ENCODE results near the gene LTK. TPM values are rescaled to one million over a fixed set of nuclear protein-coding genes. Genes with fewer than 3 reads are reported as not detected.

Gene LTK
- total and polyA plus RNA-seq, 2 donors (not counting 1 experiment from before 2014, with no cell fraction given), result 4.4 to 9.7 TPM

- intact Hi-C loops (cut with micrococcal nuclease), result loop anchor here (5.0 kb wide), 3 partner anchors 47 to 67 kb away; no protein-coding TSS in a partner anchor
- ChIA-PET POLR2A (no interaction called here), CTCF (no interaction called here)
- Histone ChIP-seq H3K27me3 (replicated peaks in 1 of 4; ENCODE audit: control extremely low read depth in 1 of 4, control insufficient read depth in 3 of 4, insufficient read depth in 4 of 4, low read length in 3 of 4) (peaks cover 0 to 34% (median 10%) of the 10 kb centered on the region in 4 experiments), H3K4me2 (replicated peaks; ENCODE audit: low read depth, low read length, poor library complexity, severe bottlenecking) (no peak overlapping the region), H3K9me3 (ENCODE audit: control extremely low read depth in 1 of 3, control insufficient read depth in 2 of 3, insufficient read depth in 1 of 3, low read length in 2 of 3) (peaks cover 0 to 5% (median 0%) of the 10 kb centered on the region in 3 donors), H3K4me3 (ENCODE audit: control extremely low read depth in 1 of 5, extremely low read depth in 1 of 5, insufficient read depth in 1 of 5, low read depth in 2 of 5, low read length in 4 of 5) (no peak overlapping the region), H3K79me2 (ENCODE audit: control insufficient read depth, insufficient read depth, low read length) (no peaks in the 10 kb centered on the region), H2AFZ (ENCODE audit: insufficient read depth, low read depth, low read length, poor library complexity, severe bottlenecking) (no peak overlapping the region), H3K27ac (ENCODE audit: low read length in 2 of 2) (no peak overlapping the region), H3K4me1 (ENCODE audit: control insufficient read depth in 2 of 2, insufficient read depth in 2 of 2, low read length in 2 of 2) (peaks cover 17 to 25% of the 10 kb centered on the region in 2 donors), H4K20me1 (ENCODE audit: control insufficient read depth, insufficient read depth, low read length, poor library complexity, severe bottlenecking) (peaks cover 4% of the 10 kb centered on the region), H3K9ac (ENCODE audit: low read length) (no peak overlapping the region), H3K36me3 (replicated peaks in 1 of 2; ENCODE audit: control extremely low read depth in 1 of 2, control insufficient read depth in 1 of 2, extremely low read depth in 1 of 2, insufficient read depth in 2 of 2, low read length in 1 of 2) (no peaks in the 10 kb centered on the region)
- peaks cover 33% of the 10 kb centered on the region for H3K27me3 Mint-ChIP-seq
- DNase-seq (no peak), ATAC-seq (ENCODE audit: low read depth) (no peak)
- H3K27ac Mint-ChIP-seq, result no peak overlapping the region
- no peak for TF ChIP-seq EZH2 (IDR thresholded peaks at IDR 0.05; ENCODE audit: borderline replicate concordance, insufficient read depth, low read depth, low read length, poor library complexity, severe bottlenecking)
- H3K4me1 Mint-ChIP-seq, result peaks cover 24% of the 10 kb centered on the region
- 94% methylated on average over 2 of the region's 3 CpGs for WGBS (ENCODE audit: insufficient coverage)
- H3K9me3 Mint-ChIP-seq (ENCODE audit: insufficient read depth), result no peaks in the 10 kb centered on the region
- H3K4me3 Mint-ChIP-seq, result no peak overlapping the region
These were observed 41.3 kb upstream of the LTK start for GRCh38 chr15:41554915-41555314.

GRCh38 chr15:41554343-41554742, 40.7 kb upstream of the LTK start:
- WGBS (ENCODE audit: insufficient coverage), result 96% methylated on average over 4 of the region's 5 CpGs
- H3K4me2 ChIP-seq (replicated peaks; ENCODE audit: low read depth, low read length, poor library complexity, severe bottlenecking), result no peak overlapping the region
- Mint-ChIP-seq H3K4me3 (no peak overlapping the region), H3K4me1 (peaks cover 21% of the 10 kb centered on the region), H3K27me3 (peaks cover 29% of the 10 kb centered on the region), H3K9me3 (ENCODE audit: insufficient read depth) (no peaks in the 10 kb centered on the region), H3K27ac (no peak overlapping the region)
- H3K9me3 ChIP-seq (ENCODE audit: control extremely low read depth in 1 of 3, control insufficient read depth in 2 of 3, insufficient read depth in 1 of 3, low read length in 2 of 3), result no peaks in the 10 kb centered on the region
- H3K4me3 ChIP-seq (ENCODE audit: control extremely low read depth in 1 of 5, extremely low read depth in 1 of 5, insufficient read depth in 1 of 5, low read depth in 2 of 5, low read length in 4 of 5), result no peak overlapping the region
- no peak overlapping the region for H2AFZ ChIP-seq (ENCODE audit: insufficient read depth, low read depth, low read length, poor library complexity, severe bottlenecking)
- ChIA-PET POLR2A (no interaction called here), CTCF (no interaction called here)
- H3K27me3 ChIP-seq (replicated peaks in 1 of 4; ENCODE audit: control extremely low read depth in 1 of 4, control insufficient read depth in 3 of 4, insufficient read depth in 4 of 4, low read length in 3 of 4), result peaks cover 0 to 28% (median 5%) of the 10 kb centered on the region in 4 experiments
- H3K27ac ChIP-seq (ENCODE audit: low read length in 2 of 2), result no peak overlapping the region
- H4K20me1 ChIP-seq (ENCODE audit: control insufficient read depth, insufficient read depth, low read length, poor library complexity, severe bottlenecking), result peaks cover 4% of the 10 kb centered on the region
- H3K36me3 ChIP-seq (replicated peaks in 1 of 2; ENCODE audit: control extremely low read depth in 1 of 2, control insufficient read depth in 1 of 2, extremely low read depth in 1 of 2, insufficient read depth in 2 of 2, low read length in 1 of 2), result no peaks in the 10 kb centered on the region
- no peak overlapping the region for H3K9ac ChIP-seq (ENCODE audit: low read length)
- H3K4me1 ChIP-seq (ENCODE audit: control insufficient read depth in 2 of 2, insufficient read depth in 2 of 2, low read length in 2 of 2), result peaks cover 11 to 19% of the 10 kb centered on the region in 2 donors
- ATAC-seq (ENCODE audit: low read depth) (no peak), DNase-seq (no peak)
- no peak for TF ChIP-seq EZH2 (IDR thresholded peaks at IDR 0.05; ENCODE audit: borderline replicate concordance, insufficient read depth, low read depth, low read length, poor library complexity, severe bottlenecking)
- no peak for TF ChIP-seq CTCF (IDR thresholded peaks at IDR 0.05)
- no peaks in the 10 kb centered on the region for H3K79me2 ChIP-seq (ENCODE audit: control insufficient read depth, insufficient read depth, low read length)
- intact Hi-C loops (cut with micrococcal nuclease), result no loop called here

Data from B cell (primary cell).